ENCODE results near the gene UBE2U. TPM values are rescaled to one million over a fixed set of nuclear protein-coding genes. Genes with fewer than 3 reads are reported as not detected.

The UBE2U gene
- total and polyA plus RNA-seq, 2 of the 4 experiments (the other 2 are of a cell fraction): not detected

GRCh38 chr1:64310760-64311159, 107.3 kb downstream of the UBE2U start:
- intact Hi-C loops (cut with micrococcal nuclease) (no loop called here), in situ Hi-C loops (cut with MboI; ENCODE audit: low sequenced_read_pairs) (no loop called here), dilution Hi-C loops (cut with HindIII; ENCODE audit: low sequenced_read_pairs, unreplicated experiment) (no loop called here)
- H4K5ac ChIP-seq (ENCODE audit: low read depth, low read length): no peak overlapping the region
- BruUV-seq (replicated peaks): no TSS peak
- no peak overlapping the region for H3K4me2 ChIP-seq (ENCODE audit: low read depth, low read length)
- H3K14ac ChIP-seq (replicated peaks; ENCODE audit: low read depth, low read length): no peak overlapping the region
- no peaks in the 10 kb centered on the region for H3K9me1 ChIP-seq (ENCODE audit: insufficient read depth, low read length)
- H2BK120ac ChIP-seq (ENCODE audit: low read depth, low read length): no peak overlapping the region
- no peak overlapping the region for H3K18ac ChIP-seq (ENCODE audit: low read depth, low read length)
- H4K91ac ChIP-seq (ENCODE audit: insufficient read depth, low read depth, low read length): no peak overlapping the region
- H2BK5ac ChIP-seq (ENCODE audit: low read depth, low read length, poor library complexity, severe bottlenecking): no peak overlapping the region
- H3K4me1 ChIP-seq (ENCODE audit: control insufficient read depth, insufficient read depth, low read length): no peaks in the 10 kb centered on the region
- H3K36me3 ChIP-seq (ENCODE audit: control insufficient read depth, insufficient read depth, low read length): no peaks in the 10 kb centered on the region
- H3K56ac ChIP-seq (ENCODE audit: extremely low read depth, insufficient read depth, low read length): no peak overlapping the region
- no peak overlapping the region for H4K8ac ChIP-seq (ENCODE audit: low read depth in 2 of 2, low read length in 2 of 2)
- H3K4me3 ChIP-seq (ENCODE audit: insufficient read depth, low read depth, low read length): no peak overlapping the region
- no peak overlapping the region for H2AFZ ChIP-seq (replicated peaks; ENCODE audit: low read length, poor library complexity)
- H4K20me1 ChIP-seq (ENCODE audit: insufficient read depth, low read length): no peaks in the 10 kb centered on the region
- H3K9me3 ChIP-seq (ENCODE audit: control insufficient read depth, insufficient read depth, low read length): no peaks in the 10 kb centered on the region
- no peak overlapping the region for H3K27ac ChIP-seq (ENCODE audit: insufficient read depth, low read length)
- ChIA-PET POLR2A (ENCODE audit: unreplicated experiment) (no interaction called here), CTCF (no interaction called here)
- H2BK20ac ChIP-seq (ENCODE audit: low read depth, low read length): no peak overlapping the region
- H3K4ac ChIP-seq (ENCODE audit: low read depth, low read length): no peak overlapping the region
- H2AK9ac ChIP-seq (replicated peaks; ENCODE audit: low read depth, low read length, poor library complexity): no peak overlapping the region
- no CpG with 5 or more reads among the region's 1 CpG for WGBS, 2 experiments (ENCODE audit: extremely low coverage in 2 of 2, insufficient read length in 1 of 2)
- no peaks in the 10 kb centered on the region for H3K79me1 ChIP-seq (ENCODE audit: low read depth in 1 of 2, low read length in 2 of 2)
- no peak overlapping the region for H3K9ac ChIP-seq (ENCODE audit: low read depth, low read length)
- DNase-seq (no peak), ATAC-seq (ENCODE audit: low read depth) (no peak)
- no peak for TF ChIP-seq CTCF (conservative IDR thresholded peaks at IDR 0.05; ENCODE audit: low read depth, low read length)
- no peak for TF ChIP-seq ELK1 (IDR thresholded peaks at IDR 0.05; ENCODE audit: borderline replicate concordance, low read depth, low read length)
- no peak for TF ChIP-seq MAZ (IDR thresholded peaks at IDR 0.05; ENCODE audit: borderline replicate concordance, low read depth, low read length)
- no peak for TF ChIP-seq SMC3 (IDR thresholded peaks at IDR 0.05; ENCODE audit: low read depth, low read length)
- no peak for TF ChIP-seq MXI1 (IDR thresholded peaks at IDR 0.05; ENCODE audit: borderline replicate concordance, low read depth, low read length)
- TF ChIP-seq POLR2A (IDR thresholded peaks at IDR 0.05; ENCODE audit: low read depth, low read length): no peak
- TF ChIP-seq CEBPB (IDR thresholded peaks at IDR 0.05; ENCODE audit: low read depth, low read length): no peak
- no peak for TF ChIP-seq USF2 (IDR thresholded peaks at IDR 0.05; ENCODE audit: low read depth, low read length)
- TF ChIP-seq RFX5 (IDR thresholded peaks at IDR 0.05; ENCODE audit: low read depth, low read length): no peak
- no peak for TF ChIP-seq RAD21 (IDR thresholded peaks at IDR 0.05; ENCODE audit: low read length)
- no peak for TF ChIP-seq MAFK (IDR thresholded peaks at IDR 0.05; ENCODE audit: low read depth, low read length)
- no peak for TF ChIP-seq RCOR1 (IDR thresholded peaks at IDR 0.05; ENCODE audit: insufficient replicate concordance, low read length)
- no peak overlapping the region for H2BK15ac ChIP-seq (ENCODE audit: low read depth, low read length)
- no peak overlapping the region for H3K23ac ChIP-seq (ENCODE audit: low read depth, low read length)
- H2AK5ac ChIP-seq (ENCODE audit: low read depth, low read length): no peak overlapping the region
- H3K27me3 ChIP-seq (ENCODE audit: control insufficient read depth, insufficient read depth, low read length): peaks cover 2% of the 10 kb centered on the region; the same call in 1 of the 2 replicates
